Bladder microvascular endothelial cell (primary cell): ENCODE results near the gene TGFBR3. TPM values are rescaled to one million over a fixed set of nuclear protein-coding genes. Genes with fewer than 3 reads are reported as not detected.

Source experiments
- total RNA-seq: library from RNA; depleted of rRNA; stranded (reverse); fragments of >200 nt; gene quantifications from 2 replicates; pipeline ENCODE4 v1.2.3, GENCODE V29; 2014

TGFBR3 gene
- 13.9 and 22.3 TPM in 2 replicates for total RNA-seq

DNA sequence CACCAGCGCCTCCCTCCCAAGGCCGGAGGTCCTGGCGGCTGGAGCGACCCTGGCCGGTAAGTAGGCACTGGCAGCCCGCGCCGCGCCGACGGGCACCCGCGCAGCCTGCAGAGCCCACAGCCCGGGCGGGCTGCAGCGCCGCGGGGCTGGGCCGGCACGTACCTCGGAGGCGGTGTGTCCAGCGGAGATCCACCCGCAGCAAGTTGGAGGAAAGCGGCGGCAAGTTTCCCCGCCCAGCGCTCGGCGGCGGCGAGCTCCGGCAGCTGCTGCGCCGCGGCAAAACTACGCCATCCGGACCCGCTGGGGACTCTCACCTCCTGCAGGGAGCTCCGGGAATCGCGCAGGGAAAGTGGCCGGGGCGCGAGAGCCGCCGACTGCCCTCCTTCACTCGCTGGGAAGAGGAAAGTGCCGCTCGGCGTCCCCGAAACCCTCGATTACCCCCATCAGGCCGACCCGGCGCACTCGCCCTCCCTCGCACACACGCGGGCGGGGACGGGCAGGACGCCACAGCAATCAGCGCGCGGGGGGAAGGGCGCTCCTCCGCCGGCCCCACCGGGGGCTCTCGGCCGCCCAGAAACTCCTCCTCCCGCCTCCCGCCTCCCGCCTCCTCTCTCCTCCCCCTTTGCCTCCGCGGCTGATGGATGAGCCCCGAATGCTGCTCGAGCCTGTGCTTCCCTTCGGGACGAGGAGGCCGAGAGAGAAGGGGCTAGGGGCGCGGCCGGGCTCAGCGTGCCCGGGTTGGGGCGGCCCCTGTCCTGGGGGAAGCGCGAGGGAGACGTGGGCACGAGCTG is at the start of gene TGFBR3:
TGFBR3 (minus strand) TSS at position 436 of the 791 bp plus-strand sequence. CDS start 24,620 bp downstream, outside the sequence.

Other genes starting within 250 kb of the TGFBR3 start
- gene BRDT, start 63.2 kb upstream of the TGFBR3 start, total RNA-seq, result not detected in 2 replicates
- 9.3 and 11.8 TPM in 2 replicates for gene EPHX4, start 143.8 kb upstream of the TGFBR3 start, total RNA-seq
- gene SETSIP, start 189.3 kb upstream of the TGFBR3 start, total RNA-seq, result 0.16 TPM in 1 of 2 replicates, not detected in the other
- gene BTBD8, start 194.2 kb upstream of the TGFBR3 start, total RNA-seq, result 1.9 and 2.8 TPM in 2 replicates